Loucy (cell line): ENCODE measurements around the gene KLF6.

Experiments used
- CTCF ChIP-seq: fragments of 200-600 bp; sonication (generic); conservative IDR thresholded peaks from 2 replicates; pipeline ENCODE4 v1.5.1; 2014; ENCODE audit warnings: mild to moderate bottlenecking, antibody characterized with exemption, low read length
- EZH2phosphoT487 ChIP-seq: fragments of 200-600 bp; IDR thresholded peaks from 2 replicates; pipeline ENCODE4 v1.6.1; 2018; ENCODE audit warnings: antibody characterized with exemption, mild to moderate bottlenecking, moderate library complexity, borderline replicate concordance

GRCh38 chr10:3813986-3814837 lies 29.2 kb upstream of the KLF6 start:
- TF ChIP-seq CTCF (no peak), EZH2phosphoT487 (no peak)
